ENCODE results near the gene TBX20. TPM values are rescaled to one million over a fixed set of nuclear protein-coding genes. Genes with fewer than 3 reads are reported as not detected.
"Not testable (repeated sequence)": the region's sequence is repeated elsewhere in the genome, so short reads cannot be mapped to it uniquely, and the experiment has no call there.

Gene TBX20
- total and polyA plus RNA-seq, 12 donors: 0.13 to 13.5 (median 1.8) TPM; not detected in 3

DNA sequence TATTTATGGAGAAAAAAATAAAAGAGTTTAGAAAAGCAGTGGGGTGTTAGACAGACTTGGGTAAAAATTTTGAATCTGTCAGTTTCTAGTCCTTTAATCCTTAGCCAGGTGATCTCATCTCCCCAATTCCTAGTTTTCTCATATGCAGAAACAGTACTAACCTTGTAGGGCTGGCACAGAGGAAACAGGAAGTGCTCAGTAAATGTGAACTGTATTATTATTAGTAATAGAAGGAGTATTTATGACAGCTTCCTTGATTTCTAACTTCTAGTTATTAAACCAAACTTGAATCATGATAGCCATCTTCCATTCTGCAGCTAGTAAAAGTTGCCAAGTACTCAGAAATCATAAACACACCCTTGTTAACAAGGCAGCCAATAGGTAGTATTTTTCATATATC lies 12.5 kb downstream of the TBX20 start:
- Histone ChIP-seq H3K27me3 (peaks cover 5% of the 10 kb centered on the region), H3K36me3 (replicated peaks in 1 of 2) (no peaks in the 10 kb centered on the region), H3K9me3 (replicated peaks in 1 of 3) (no peaks in the 10 kb centered on the region), H3K4me3 (no peak overlapping the region), H3K4me1 (replicated peaks in 1 of 2) (no peaks in the 10 kb centered on the region), H3K27ac (no peak overlapping the region)
- no peak for TF ChIP-seq POLR2A (IDR thresholded peaks at IDR 0.05)
- TF ChIP-seq CTCF (IDR thresholded peaks at IDR 0.05): no peak
- DNase-seq: no peak
- intact Hi-C loops (cut with DNase I): no loop called here

DNA sequence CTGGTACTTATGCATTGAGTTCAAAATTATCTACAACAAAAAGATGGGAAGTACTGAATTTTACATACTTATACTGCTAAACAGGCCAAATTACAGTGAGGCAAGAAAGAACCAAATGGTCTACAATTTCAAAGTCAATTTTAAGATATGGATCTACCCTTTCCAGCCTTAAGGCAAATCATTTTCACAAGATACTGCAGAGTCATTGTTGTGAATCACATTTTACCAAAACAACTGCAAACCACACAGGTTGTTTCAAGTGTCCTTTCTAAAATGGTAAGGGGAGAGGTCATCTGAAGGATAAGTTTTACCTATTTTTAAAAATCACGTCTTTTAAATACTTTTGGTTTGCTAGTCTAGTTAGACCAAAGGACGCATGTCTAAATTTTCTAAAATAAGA lies 12.9 kb downstream of the TBX20 start:
- H3K4me1 ChIP-seq (replicated peaks in 1 of 2); intact Hi-C loops (cut with DNase I); H3K4me3 ChIP-seq; H3K36me3 ChIP-seq (replicated peaks in 1 of 2); H3K27me3 ChIP-seq; H3K9me3 ChIP-seq (replicated peaks in 1 of 3); H3K27ac ChIP-seq; DNase-seq: not testable (repeated sequence)
- 38 to 71% (median 51%) methylated on average over 2 of the region's 2 CpGs for WGBS, 4 donors

- H3K36me3 ChIP-seq (replicated peaks in 1 of 2); H3K9me3 ChIP-seq (replicated peaks in 1 of 3); H3K27me3 ChIP-seq; DNase-seq; H3K4me1 ChIP-seq (replicated peaks in 1 of 2); intact Hi-C loops (cut with DNase I); H3K27ac ChIP-seq; H3K4me3 ChIP-seq: not testable (repeated sequence)
- 66 to 82% (median 73%) methylated on average over 5 of the region's 5 CpGs for WGBS, 4 donors
Measured at GRCh38 chr7:35238456-35238855, 15.4 kb downstream of the TBX20 start.

- WGBS, 4 donors: 72 to 80% (median 76%) methylated on average over 3 of the region's 3 CpGs
- no peak for DNase-seq
- Histone ChIP-seq H3K27ac (no peak overlapping the region), H3K4me3 (no peak overlapping the region), H3K4me1 (replicated peaks in 1 of 2) (no peaks in the 10 kb centered on the region), H3K9me3 (replicated peaks in 1 of 3) (no peaks in the 10 kb centered on the region), H3K27me3 (no peaks in the 10 kb centered on the region), H3K36me3 (replicated peaks in 1 of 2) (no peaks in the 10 kb centered on the region)
- intact Hi-C loops (cut with DNase I): no loop called here
- TF ChIP-seq POLR2A (IDR thresholded peaks at IDR 0.05) (no peak), CTCF (IDR thresholded peaks at IDR 0.05) (no peak)
Measured at GRCh38 chr7:35232994-35233393, 20.9 kb downstream of the TBX20 start.

- H3K27me3 ChIP-seq; intact Hi-C loops (cut with DNase I); H3K4me3 ChIP-seq; DNase-seq; H3K4me1 ChIP-seq (replicated peaks in 1 of 2); H3K9me3 ChIP-seq (replicated peaks in 1 of 3); H3K27ac ChIP-seq; H3K36me3 ChIP-seq (replicated peaks in 1 of 2): not testable (repeated sequence)
- 46 to 52% (median 50%) methylated on average over 3 of the region's 3 CpGs for WGBS, 4 donors
Measured at GRCh38 chr7:35231221-35231620, 22.7 kb downstream of the TBX20 start.

GRCh38 chr7:35229116-35229780 lies 24.7 kb downstream of the TBX20 start:
- not testable (repeated sequence) for H3K36me3 ChIP-seq (replicated peaks in 1 of 2)

GRCh38 chr7:35228496-35229051 lies 25.3 kb downstream of the TBX20 start:
- DNase-seq; H3K4me1 ChIP-seq (replicated peaks in 1 of 2); H3K4me3 ChIP-seq; H3K27me3 ChIP-seq; intact Hi-C loops (cut with DNase I); H3K27ac ChIP-seq; H3K36me3 ChIP-seq (replicated peaks in 1 of 2); H3K9me3 ChIP-seq (replicated peaks in 1 of 3): not testable (repeated sequence)
- 54 to 75% (median 71%) methylated on average over 5 of the region's 5 CpGs for WGBS, 4 donors

More at GRCh38 chr7:35229116-35229780, 24.7 kb downstream of the TBX20 start:
- H3K9me3 ChIP-seq (replicated peaks in 1 of 3); H3K27me3 ChIP-seq; intact Hi-C loops (cut with DNase I); DNase-seq; H3K4me1 ChIP-seq (replicated peaks in 1 of 2); H3K4me3 ChIP-seq; H3K27ac ChIP-seq: not testable (repeated sequence)
- 71 to 86% (median 74%) methylated on average over 2 of the region's 2 CpGs for WGBS, 4 donors

- H3K9me3 ChIP-seq (replicated peaks in 1 of 3); H3K27ac ChIP-seq; H3K27me3 ChIP-seq; H3K4me1 ChIP-seq (replicated peaks in 1 of 2); H3K36me3 ChIP-seq (replicated peaks in 1 of 2); H3K4me3 ChIP-seq; DNase-seq; intact Hi-C loops (cut with DNase I): not testable (repeated sequence)
- 69 to 82% (median 70%) methylated on average over 5 of the region's 5 CpGs for WGBS, 4 donors
Measured at GRCh38 chr7:35227438-35227837, 26.5 kb downstream of the TBX20 start.

DNA sequence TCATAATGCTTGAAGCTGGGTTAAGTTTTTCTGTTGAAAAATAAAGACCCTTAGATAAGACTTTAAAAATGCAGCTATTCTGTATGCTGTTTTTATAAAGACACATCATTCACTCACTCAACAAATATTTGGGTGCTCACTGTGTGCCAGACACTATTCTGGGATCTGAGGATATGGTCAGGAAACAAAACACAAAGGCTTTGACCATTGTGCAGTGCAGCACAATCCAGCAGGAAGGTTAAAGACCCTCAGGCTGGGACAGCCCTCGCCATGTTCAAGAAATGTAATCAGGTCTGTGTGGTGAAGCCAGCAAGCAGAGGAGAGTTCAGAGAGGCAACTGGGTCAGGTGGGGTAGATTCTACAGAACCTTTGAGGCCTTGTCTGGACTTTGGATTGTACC lies 31.5 kb downstream of the TBX20 start:
- H3K27me3 ChIP-seq; DNase-seq; H3K4me3 ChIP-seq; H3K4me1 ChIP-seq (replicated peaks in 1 of 2); H3K36me3 ChIP-seq (replicated peaks in 1 of 2); H3K9me3 ChIP-seq (replicated peaks in 1 of 3); intact Hi-C loops (cut with DNase I); H3K27ac ChIP-seq: not testable (repeated sequence)
- WGBS, 4 donors: 73 to 100% (median 85%) methylated on average over 1 of the region's 1 CpG
